Hematopoietic multipotent progenitor cell (in vitro differentiated cells): Measurements from ENCODE around the gene XCL1. TPM values are rescaled to one million over a fixed set of nuclear protein-coding genes. Genes with fewer than 3 reads are reported as not detected.
"Not testable (repeated sequence)": the region's sequence is repeated elsewhere in the genome, so short reads cannot be mapped to it uniquely, and the experiment has no call there.

Source experiments
- DNase-seq, 3 donors: peaks; one replicate each; pipeline ENCODE4 v3.0.0-alpha.2; 2011 to 2015; ENCODE audit warnings: low read depth in 2 of 3, low spot score in 2 of 3
- total RNA-seq: library from RNA; depleted of rRNA; stranded (reverse); fragments of >200 nt; gene quantifications from one replicate; pipeline ENCODE4 v1.2.3, GENCODE V29; 2012

The XCL1 gene
- total RNA-seq, 1 donor, result not detected

DNA sequence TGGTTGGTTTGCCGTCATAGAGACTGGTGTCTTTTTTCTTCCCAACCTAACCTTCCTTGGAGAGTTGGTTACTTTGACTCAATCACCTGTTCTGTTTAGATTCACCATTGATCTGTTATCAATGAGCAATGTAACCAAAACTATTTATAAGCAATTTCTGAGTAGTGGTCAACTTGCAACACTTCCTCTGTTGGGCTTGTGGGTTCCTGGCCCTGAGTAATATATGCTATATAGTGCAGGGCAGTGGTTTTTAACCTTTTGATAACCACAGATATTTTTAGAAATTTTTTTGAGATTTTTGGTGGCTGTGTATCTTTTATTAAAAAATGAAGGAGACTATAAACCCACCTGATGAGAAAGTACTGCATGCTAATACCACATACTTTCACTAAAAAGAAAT, 9.4 kb upstream of the XCL1 start:
- no peak for DNase-seq

GRCh38 chr1:168567568-168567967, 8.8 kb upstream of the XCL1 start:
- DNase-seq, result no peak

DNA sequence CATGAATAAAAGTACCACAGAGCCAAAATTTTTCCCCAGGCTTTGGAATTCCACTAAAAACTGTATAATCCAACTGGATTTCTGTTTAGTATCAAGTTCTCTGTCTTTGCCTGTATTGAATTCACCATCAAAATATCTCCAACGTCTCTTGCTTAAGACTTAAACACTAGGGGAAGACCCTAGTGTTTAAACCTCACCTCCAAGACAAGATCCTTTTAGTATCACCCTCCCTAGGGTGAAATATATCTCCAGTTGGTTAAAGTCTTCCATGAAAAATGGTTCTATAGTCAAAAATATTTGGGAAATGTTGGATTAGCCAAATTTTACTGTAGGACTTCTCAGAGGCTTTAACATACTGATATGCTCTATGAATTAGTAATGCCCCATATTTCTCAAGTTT, 8.1 kb upstream of the XCL1 start:
- DNase-seq, result no peak

- no peak for DNase-seq
Observed at GRCh38 chr1:168570652-168571051, 5.8 kb upstream of the XCL1 start.

- DNase-seq, result no peak
Observed at GRCh38 chr1:168572633-168573032, 3.8 kb upstream of the XCL1 start.

GRCh38 chr1:168574234-168574633, 2.2 kb upstream of the XCL1 start:
- peak in 2 of 3 donors; percentile 32 to 69 for DNase-seq

DNA sequence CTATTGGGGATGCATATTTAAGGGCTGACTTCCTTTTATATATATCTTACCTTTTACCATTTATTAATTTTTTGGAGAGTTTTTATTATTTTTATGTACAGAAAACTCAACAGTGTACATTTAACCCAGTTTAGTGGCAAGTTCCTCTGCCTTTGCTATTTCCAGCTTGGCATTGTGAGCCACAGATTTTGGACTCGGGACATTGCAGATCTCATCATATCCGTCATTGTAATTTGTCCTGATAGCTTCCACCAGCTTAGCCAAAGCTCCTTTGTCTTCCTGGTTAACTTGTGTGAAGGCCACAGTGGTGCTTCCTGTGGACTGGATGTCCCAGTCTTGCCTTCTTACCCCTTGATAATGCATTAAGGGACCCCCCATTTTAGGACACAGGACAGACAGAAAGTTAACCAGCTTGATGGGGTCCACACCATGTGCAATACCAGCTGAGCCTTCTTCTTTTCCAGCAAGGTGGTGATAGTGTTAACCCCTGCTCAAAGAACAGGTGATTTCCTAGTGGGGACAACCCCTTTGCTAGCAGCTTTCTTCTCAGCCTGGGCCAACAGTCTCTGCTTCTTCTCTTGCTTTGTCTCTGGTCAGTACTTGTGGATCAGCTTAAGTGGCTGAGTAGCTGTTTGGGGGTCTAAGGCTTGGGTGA, 2.3 kb downstream of the XCL1 start:
- DNase-seq, result not testable (repeated sequence)

GRCh38 chr1:168580290-168580689, 3.9 kb downstream of the XCL1 start:
- not testable (repeated sequence) for DNase-seq

- DNase-seq, result not testable (repeated sequence)
Observed at GRCh38 chr1:168580991-168581390, 4.6 kb downstream of the XCL1 start.

DNA sequence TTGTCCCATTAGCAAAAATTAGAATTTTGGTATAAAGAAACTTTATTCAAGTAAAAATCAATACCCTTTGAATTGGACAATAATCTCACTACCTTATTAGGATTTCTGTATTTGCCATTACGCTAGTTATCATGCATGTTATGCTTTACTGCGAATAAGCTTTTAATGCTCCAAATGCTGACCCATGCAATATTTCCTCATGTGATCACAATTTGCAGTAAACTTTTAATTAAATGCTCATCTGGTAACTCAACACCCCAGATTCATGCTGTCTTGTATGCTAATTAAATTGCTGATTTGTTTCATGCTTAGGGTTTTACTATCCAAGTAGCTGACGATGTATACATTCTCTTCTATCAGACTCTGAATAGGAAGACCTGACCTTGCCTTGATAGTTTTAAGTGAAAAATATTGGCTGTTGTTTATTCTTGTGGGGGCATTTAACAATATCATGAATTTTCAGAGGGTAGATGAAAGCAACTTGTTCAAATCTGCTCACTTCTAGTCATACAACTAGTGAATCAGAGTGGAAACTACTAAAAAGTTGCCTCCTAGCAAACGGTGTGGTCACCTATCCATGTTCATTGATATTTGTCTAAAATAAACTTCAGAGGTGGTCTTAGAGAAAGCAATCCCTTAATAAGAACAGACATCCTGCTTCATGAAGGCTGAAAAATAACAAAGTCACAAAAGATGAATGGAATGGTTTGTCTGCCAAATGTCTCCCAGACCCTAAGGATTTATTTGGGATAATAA, 5.6 kb downstream of the XCL1 start:
- DNase-seq, result no peak

GRCh38 chr1:168582688-168583336, 6.4 kb downstream of the XCL1 start:
- no peak for DNase-seq

DNA sequence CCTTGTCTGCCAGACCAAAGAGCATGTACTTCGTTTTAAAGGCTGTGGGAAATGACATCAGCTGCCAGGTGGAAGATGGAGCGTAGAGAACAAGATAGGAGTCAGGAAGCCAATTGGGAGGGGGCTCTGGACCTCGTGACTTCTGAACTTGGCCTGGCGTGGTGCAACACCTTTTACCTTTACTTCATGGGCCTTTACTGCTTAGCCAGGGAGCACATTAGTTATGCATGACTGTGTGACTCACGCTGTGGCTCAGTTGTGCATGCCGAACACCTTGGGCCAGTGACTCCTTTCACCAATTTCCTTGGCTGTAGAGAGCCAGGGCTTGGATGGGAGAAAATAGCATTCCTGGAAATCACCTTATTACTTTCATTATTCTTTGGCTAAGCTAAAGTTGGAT, 7.2 kb downstream of the XCL1 start:
- no peak for DNase-seq

DNA sequence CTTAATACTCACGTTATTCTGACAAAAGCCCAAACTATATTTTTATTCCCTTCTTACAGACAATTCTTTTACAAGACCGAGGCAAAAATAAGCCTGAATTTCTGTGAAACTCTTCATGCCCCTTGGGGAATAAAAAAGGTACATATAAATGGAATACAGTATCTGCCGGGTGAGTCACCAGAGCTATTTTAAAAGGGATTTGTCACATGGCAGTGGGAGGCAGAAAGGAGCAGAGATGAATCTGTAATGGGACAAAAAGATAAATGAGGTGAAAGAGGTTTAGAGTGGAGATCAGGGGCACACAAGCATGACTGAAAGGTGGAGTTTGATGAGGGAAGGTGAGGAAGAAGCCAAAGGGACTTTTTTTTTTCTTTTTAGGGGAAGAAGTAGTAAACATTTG, 8.8 kb downstream of the XCL1 start:
- no peak for DNase-seq

- no peak for DNase-seq
Observed at GRCh38 chr1:168585937-168586336, 9.5 kb downstream of the XCL1 start.

- DNase-seq, result no peak
Observed at GRCh38 chr1:168589167-168589566, 12.8 kb downstream of the XCL1 start.

DNA sequence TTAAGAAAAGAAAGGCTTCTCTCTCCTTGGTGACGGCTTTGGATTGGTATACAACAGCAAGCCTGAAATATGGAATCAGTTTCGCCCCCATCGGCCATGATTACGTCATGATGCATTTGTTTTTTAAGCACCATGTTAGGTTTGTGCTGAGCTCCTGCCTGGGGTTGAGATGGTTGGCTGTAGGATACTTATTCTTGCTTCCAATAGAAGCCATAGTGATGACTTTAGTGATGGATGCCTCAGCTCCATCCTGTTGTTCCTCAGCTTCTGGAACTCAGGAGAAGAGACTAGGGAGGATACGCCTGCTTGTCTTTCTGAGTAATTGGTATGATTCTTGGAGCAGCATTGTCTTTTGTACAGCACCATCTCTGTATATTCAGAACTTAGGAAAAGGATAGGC, 14.7 kb downstream of the XCL1 start:
- no peak for DNase-seq

DNA sequence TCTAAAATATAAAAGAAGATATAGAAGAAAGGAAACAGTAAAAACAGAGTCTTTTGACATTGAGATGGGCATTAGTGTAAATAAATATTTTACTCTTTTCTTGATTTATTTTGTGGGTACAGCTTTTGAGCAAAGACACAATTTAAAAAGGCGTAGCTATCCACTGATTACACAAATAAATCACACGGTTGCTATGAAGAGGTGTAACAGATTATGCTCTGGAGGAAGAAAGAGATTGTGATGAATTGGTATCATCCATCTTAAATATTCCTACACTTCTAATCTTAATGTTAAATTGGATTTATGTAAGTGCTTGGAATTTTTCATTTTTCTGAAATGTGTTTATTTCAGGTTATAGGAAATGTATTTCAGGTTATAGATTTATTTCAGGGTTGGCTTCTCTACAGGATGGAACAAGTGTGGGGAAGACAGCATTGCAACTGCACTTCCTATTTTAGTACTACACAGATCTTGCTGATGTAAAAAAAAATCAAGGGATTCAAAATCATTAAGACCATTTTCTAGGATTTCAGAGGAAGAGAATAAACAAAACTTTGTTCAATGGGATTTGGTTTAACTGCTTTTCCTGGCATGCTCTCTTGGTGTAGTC, 15.3 kb downstream of the XCL1 start:
- DNase-seq, result no peak

- not testable (repeated sequence) for DNase-seq
Observed at GRCh38 chr1:168595403-168595802, 19.0 kb downstream of the XCL1 start.

DNA sequence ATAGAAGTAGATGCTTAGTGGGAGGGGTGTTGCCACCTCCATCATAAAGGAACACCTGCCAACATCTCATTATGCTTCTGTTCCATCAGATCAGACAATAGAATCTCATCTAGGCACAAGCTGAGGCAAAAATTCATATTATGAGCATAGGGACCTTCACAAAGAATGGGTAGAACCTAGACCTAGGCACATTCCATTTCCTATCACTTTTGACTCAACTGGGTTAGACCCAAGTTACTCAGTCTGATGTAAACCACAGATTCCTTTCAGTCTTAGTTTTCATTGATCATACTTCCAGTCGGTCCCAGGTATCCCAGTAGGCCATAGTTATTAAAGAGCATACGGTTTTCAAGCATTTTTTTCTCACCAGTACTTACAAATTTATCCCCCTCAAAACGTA, 21.7 kb downstream of the XCL1 start:
- DNase-seq, result no peak

DNA sequence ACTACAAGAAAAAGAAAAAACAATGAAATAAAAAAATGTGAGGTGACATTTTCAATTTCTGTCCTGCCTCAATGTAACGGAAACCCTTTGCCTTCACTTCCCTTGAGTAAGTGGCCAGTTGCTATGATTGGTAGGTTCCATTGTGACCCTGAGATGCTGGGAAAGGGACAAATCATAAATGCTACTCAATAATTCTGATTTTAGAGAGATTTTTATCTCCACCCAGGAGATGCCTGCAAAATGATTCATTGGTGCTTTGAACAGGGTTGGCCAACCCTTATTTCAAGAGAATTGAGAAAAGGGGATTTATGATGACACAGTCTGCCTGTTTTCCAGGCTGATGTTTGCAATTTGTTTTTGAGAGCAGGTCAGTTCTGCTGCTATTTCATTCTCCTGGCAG, 22.5 kb downstream of the XCL1 start:
- DNase-seq, result no peak

DNA sequence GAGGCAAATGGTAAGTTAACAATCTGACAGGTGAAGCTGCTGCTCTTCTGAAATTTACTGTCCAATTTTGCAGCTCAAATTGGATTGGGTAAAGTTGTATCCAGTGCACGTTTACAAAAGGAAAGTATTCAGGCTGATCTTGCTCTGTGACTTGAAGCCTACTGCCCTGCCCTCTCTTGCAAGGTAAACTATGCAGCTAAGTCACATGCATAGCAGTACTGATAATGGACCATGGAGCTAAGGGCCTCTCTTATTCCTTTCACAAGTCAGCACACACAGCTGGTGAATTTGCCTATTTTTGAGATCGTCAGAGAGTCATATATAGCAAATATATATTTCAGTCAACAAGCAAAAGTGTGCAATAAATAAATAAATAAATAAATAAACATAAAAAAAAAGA, 23.2 kb downstream of the XCL1 start:
- DNase-seq, result no peak

- no peak for DNase-seq
Observed at GRCh38 chr1:168601051-168601450, 24.6 kb downstream of the XCL1 start.
